Stimulated activated naive CD8-positive, alpha-beta T cell treated with anti-CD3 and anti-CD28 coated beads, Interleukin-15, Interleukin-2, amounts not matched to agents 100 ng/mL and 50 ng/mL, for 24 hours (primary cell): ENCODE results near the gene AKAP11.
"Not testable (repeated sequence)": the region's sequence is repeated elsewhere in the genome, so short reads cannot be mapped to it uniquely, and the experiment has no call there.

ENCODE experiments used
- H3K27ac Mint-ChIP-seq: one replicate; pipeline ENCODE4 v1.8.0; 2021; ENCODE audit warnings: mild to moderate bottlenecking, mixed read lengths
- H3K27me3 Mint-ChIP-seq: one replicate; pipeline ENCODE4 v1.8.0; 2021; ENCODE audit warnings: mixed read lengths
- H3K36me3 Mint-ChIP-seq: one replicate; pipeline ENCODE4 v1.8.0; 2021; ENCODE audit warnings: low read depth, mixed read lengths
- H3K4me1 Mint-ChIP-seq: one replicate; pipeline ENCODE4 v1.8.0; 2021; ENCODE audit warnings: low read depth, mixed read lengths
- H3K4me3 Mint-ChIP-seq: one replicate; pipeline ENCODE4 v1.8.0; 2021; ENCODE audit warnings: mild to moderate bottlenecking, mixed read lengths
- H3K9me3 Mint-ChIP-seq: one replicate; pipeline ENCODE4 v1.8.0; 2021; ENCODE audit warnings: mixed read lengths

AKAP11 gene, protein sequence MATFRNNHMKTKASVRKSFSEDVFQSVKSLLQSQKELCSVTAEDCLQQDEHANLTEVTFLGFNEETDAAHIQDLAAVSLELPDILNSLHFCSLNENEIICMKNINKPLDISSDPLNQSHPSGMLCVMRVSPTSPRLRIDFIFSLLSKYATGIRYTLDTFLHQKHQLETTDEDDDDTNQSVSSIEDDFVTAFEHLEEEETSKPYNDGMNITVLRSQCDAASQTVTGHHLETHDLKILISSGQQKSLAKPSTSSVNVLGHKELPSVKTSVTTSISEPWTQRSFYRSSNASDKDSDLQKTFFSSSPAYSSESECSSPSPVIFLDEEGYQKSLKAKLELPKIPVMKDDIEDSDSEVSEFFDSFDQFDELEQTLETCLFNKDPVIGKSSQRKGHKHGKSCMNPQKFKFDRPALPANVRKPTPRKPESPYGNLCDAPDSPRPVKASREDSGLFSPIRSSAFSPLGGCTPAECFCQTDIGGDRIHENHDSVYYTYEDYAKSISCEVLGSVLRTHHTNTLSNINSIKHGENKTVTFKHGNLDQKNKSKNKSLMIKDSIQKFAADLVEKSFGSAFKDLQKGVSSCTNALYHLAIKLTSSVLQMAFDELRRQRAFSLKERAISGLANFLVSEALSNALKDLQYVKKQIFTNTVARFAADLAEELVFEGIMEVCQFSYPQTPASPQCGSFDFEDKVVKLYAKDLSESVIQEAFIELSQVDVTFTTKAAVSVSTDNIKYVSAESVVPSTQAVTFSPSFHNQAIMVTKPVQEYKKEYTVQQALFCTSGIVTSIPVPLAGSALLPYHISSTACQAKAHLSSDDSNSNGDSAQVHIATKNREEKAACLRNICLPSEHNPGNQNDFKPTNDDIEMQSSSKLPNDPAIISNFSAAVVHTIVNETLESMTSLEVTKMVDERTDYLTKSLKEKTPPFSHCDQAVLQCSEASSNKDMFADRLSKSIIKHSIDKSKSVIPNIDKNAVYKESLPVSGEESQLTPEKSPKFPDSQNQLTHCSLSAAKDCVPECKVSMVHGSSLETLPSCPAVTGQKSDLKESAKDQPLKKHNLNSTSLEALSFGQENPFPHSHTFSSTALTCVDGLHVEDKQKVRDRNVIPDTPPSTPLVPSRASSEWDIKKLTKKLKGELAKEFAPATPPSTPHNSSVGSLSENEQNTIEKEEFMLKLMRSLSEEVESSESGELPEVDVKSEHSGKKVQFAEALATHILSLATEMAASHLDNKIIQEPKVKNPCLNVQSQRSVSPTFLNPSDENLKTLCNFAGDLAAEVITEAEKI (N-terminal part only)

DNA sequence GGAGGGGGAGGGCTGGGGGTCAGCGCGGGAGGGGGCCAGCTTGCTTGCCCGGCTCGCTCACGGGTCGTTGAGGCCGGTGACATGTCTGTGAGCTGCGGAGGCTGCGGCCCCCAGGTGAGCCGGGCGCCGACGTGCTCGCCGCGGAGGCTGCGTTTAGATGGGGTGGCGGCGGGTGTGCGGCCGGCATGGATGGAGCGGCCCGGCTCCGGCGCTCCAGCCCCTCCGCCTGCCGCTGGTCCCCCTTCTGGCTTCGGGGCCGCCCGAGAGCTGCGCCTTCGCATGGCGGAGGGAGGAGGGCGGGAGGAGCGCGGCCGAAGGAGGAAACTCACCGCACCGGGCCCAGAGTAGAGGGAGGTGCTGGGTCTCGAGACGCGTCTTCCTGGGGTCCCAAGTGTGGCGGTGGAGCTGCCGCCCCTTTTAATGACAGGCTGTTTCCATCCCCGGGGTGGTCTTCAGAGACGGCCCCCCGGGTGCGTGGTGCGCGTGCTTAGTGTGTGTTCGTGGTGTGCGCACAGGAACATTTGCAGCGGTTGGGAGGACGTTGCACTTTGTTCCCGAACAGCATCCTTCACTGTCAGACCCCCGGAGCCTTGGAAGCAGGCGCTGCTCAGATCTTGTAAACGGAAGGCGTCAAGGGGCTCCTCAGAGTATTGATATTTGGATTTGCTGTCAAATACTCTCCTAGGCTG, at the start of gene AKAP11:
TSS of gene AKAP11 (plus strand) at position 38 of the 689 bp plus-strand sequence. CDS start 14,197 bp downstream, outside the sequence.
- Mint-ChIP-seq H3K4me1 (peaks cover 61% of the 10 kb centered on the region), H3K36me3 (peaks cover 46% of the 10 kb centered on the region), H3K27me3 (no peaks in the 10 kb centered on the region), H3K27ac (peak within 1 kb of the TSS; percentile 98), H3K9me3 (peaks cover 10% of the 10 kb centered on the region), H3K4me3 (peak within 1 kb of the TSS; percentile 99)

- Mint-ChIP-seq H3K27me3 (no peaks in the 10 kb centered on the region), H3K4me3 (no peak overlapping the region)
These were observed 48.3 kb upstream of the AKAP11 start for GRCh38 chr13:42223681-42224080.

GRCh38 chr13:42225051-42225450, 46.9 kb upstream of the AKAP11 start:
- Mint-ChIP-seq H3K4me1 (no peaks in the 10 kb centered on the region), H3K4me3 (no peak overlapping the region), H3K36me3 (peaks cover 38% of the 10 kb centered on the region), H3K27me3 (no peaks in the 10 kb centered on the region), H3K27ac (no peak overlapping the region), H3K9me3 (no peaks in the 10 kb centered on the region)

More at GRCh38 chr13:42223681-42224080, 48.3 kb upstream of the AKAP11 start:
- no peak overlapping the region for H3K27ac Mint-ChIP-seq
- no peaks in the 10 kb centered on the region for H3K9me3 Mint-ChIP-seq
- peaks cover 45% of the 10 kb centered on the region for H3K36me3 Mint-ChIP-seq
- H3K4me1 Mint-ChIP-seq, result no peaks in the 10 kb centered on the region

- H3K27me3 Mint-ChIP-seq, H3K4me3 Mint-ChIP-seq, H3K4me1 Mint-ChIP-seq, H3K9me3 Mint-ChIP-seq, H3K27ac Mint-ChIP-seq: not testable (repeated sequence)
- H3K36me3 Mint-ChIP-seq, result peaks cover 25% of the 10 kb centered on the region
These were observed 45.2 kb upstream of the AKAP11 start for GRCh38 chr13:42226759-42227158.

DNA sequence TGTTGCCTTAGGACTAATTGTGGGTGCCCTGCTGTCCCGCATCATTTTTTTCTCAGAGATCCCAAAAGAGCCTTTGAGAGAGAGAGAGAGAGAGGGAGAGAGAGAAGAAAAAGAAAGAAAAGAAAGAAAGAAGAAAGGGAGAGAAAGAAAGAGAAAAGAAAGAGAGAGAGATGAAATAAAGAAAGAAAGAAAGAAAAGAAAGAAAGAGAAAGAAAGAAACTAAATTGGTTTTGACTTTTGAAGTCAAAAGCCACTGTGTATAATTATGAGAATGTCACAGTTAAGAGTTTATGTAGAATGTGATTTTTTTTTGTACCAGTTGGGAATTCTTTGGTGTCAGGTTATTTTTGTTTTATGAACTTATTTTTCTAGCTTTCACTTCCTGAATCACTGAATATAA, 43.4 kb upstream of the AKAP11 start:
- no peaks in the 10 kb centered on the region for H3K4me1 Mint-ChIP-seq
- no peak overlapping the region for H3K27ac Mint-ChIP-seq
- H3K4me3 Mint-ChIP-seq, result no peak overlapping the region
- no peaks in the 10 kb centered on the region for H3K9me3 Mint-ChIP-seq
- no peaks in the 10 kb centered on the region for H3K27me3 Mint-ChIP-seq
- H3K36me3 Mint-ChIP-seq, result peaks cover 25% of the 10 kb centered on the region

DNA sequence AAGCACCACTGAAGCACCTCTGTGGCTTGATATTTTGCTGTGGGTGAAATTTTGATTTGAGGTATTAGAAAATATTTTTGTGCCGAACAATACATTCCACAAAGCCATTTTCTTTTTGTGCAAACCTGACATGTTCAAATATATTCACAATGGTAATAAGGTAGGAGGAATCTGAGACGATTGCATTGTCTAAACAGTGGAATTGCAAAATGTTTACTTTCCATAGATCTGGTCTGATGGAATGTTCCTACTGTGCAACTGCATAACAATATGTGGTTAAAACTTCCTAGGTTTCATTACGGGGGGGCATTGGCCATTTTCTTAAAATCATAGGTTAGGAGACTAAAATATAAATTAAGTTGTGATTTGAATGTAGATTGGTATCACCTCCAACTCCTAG, 42.7 kb upstream of the AKAP11 start:
- H3K27me3 Mint-ChIP-seq, result no peaks in the 10 kb centered on the region

DNA sequence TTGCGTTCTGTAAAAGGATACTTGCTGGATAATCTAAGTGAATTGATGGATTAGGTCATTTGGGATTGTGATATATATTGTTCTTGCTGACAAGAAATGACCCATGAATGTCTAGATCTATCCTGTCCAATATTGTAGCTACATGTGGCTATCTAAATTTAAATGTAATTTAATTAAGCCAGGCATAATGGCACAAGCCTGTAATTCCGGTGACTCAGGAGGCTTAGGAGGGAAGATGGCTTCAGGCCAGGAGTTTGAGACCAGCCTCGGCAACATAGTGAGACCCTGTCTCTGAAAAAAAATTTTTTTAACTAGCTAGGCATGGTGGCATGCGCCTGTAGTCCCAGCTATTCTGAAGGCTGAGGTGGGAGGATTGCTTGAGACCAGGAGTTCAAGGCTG, 39.3 kb upstream of the AKAP11 start:
- H3K4me1 Mint-ChIP-seq, result no peaks in the 10 kb centered on the region
- H3K27me3 Mint-ChIP-seq, result no peaks in the 10 kb centered on the region
- H3K9me3 Mint-ChIP-seq, result no peaks in the 10 kb centered on the region
- H3K27ac Mint-ChIP-seq, result no peak overlapping the region
- H3K36me3 Mint-ChIP-seq, result no peaks in the 10 kb centered on the region
- no peak overlapping the region for H3K4me3 Mint-ChIP-seq

More for the DNA sequence above, 42.7 kb upstream of the AKAP11 start:
- H3K27ac Mint-ChIP-seq, result no peak overlapping the region
- H3K4me1 Mint-ChIP-seq, result no peaks in the 10 kb centered on the region
- H3K36me3 Mint-ChIP-seq, result peaks cover 18% of the 10 kb centered on the region
- H3K4me3 Mint-ChIP-seq, result no peak overlapping the region
- no peaks in the 10 kb centered on the region for H3K9me3 Mint-ChIP-seq

GRCh38 chr13:42233726-42234125, 38.2 kb upstream of the AKAP11 start:
- Mint-ChIP-seq H3K4me3 (no peak overlapping the region), H3K27me3 (no peaks in the 10 kb centered on the region), H3K36me3 (no peaks in the 10 kb centered on the region), H3K4me1 (no peaks in the 10 kb centered on the region), H3K27ac (no peak overlapping the region), H3K9me3 (no peaks in the 10 kb centered on the region)

GRCh38 chr13:42239161-42239560, 32.8 kb upstream of the AKAP11 start:
- H3K36me3 Mint-ChIP-seq, result no peaks in the 10 kb centered on the region
- H3K4me3 Mint-ChIP-seq, result no peak overlapping the region
- H3K4me1 Mint-ChIP-seq, result no peaks in the 10 kb centered on the region
- no peaks in the 10 kb centered on the region for H3K27me3 Mint-ChIP-seq
- H3K9me3 Mint-ChIP-seq, result no peaks in the 10 kb centered on the region
- no peak overlapping the region for H3K27ac Mint-ChIP-seq

DNA sequence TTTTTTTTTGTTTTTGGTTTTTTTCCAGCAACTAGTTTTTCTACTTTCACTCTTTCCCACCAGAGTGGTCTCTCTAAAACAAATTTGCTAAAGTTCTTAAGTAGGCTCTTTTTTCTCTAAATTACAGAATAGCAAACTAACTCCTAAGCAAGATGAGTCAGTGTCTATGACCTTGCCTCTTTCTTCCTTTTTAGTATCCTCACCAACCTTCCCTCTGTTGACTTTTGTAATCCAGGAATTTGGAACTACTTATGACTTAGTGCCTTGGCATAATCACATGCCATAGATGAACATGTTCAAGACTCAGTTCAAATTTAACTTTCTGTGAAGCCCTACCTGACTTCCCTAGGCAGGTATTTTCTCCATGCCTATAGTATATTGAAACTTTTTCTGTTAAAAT, 32.3 kb upstream of the AKAP11 start:
- H3K9me3 Mint-ChIP-seq, result no peaks in the 10 kb centered on the region
- H3K4me1 Mint-ChIP-seq, result no peaks in the 10 kb centered on the region
- no peaks in the 10 kb centered on the region for H3K27me3 Mint-ChIP-seq
- H3K4me3 Mint-ChIP-seq, result no peak overlapping the region
- H3K36me3 Mint-ChIP-seq, result no peaks in the 10 kb centered on the region
- H3K27ac Mint-ChIP-seq, result no peak overlapping the region

- Mint-ChIP-seq H3K4me3 (no peak overlapping the region), H3K4me1 (no peaks in the 10 kb centered on the region), H3K27me3 (peaks cover 3% of the 10 kb centered on the region), H3K9me3 (no peaks in the 10 kb centered on the region), H3K27ac (no peak overlapping the region), H3K36me3 (no peaks in the 10 kb centered on the region)
These were observed 25.4 kb upstream of the AKAP11 start for GRCh38 chr13:42246541-42246940.

GRCh38 chr13:42247883-42248282, 24.1 kb upstream of the AKAP11 start:
- H3K4me1 Mint-ChIP-seq, result no peaks in the 10 kb centered on the region
- H3K27me3 Mint-ChIP-seq, result peaks cover 4% of the 10 kb centered on the region
- no peaks in the 10 kb centered on the region for H3K36me3 Mint-ChIP-seq
- no peak overlapping the region for H3K4me3 Mint-ChIP-seq
- H3K9me3 Mint-ChIP-seq, result no peaks in the 10 kb centered on the region
- no peak overlapping the region for H3K27ac Mint-ChIP-seq

- H3K4me1 Mint-ChIP-seq, result no peaks in the 10 kb centered on the region
- H3K36me3 Mint-ChIP-seq, result no peaks in the 10 kb centered on the region
- H3K27me3 Mint-ChIP-seq, result peaks cover 4% of the 10 kb centered on the region
- no peak overlapping the region for H3K27ac Mint-ChIP-seq
- no peaks in the 10 kb centered on the region for H3K9me3 Mint-ChIP-seq
- no peak overlapping the region for H3K4me3 Mint-ChIP-seq
These were observed 16.1 kb upstream of the AKAP11 start for GRCh38 chr13:42255886-42256285.

GRCh38 chr13:42258747-42259146, 13.2 kb upstream of the AKAP11 start:
- Mint-ChIP-seq H3K36me3 (no peaks in the 10 kb centered on the region), H3K9me3 (peaks cover 4% of the 10 kb centered on the region), H3K27me3 (peaks cover 3% of the 10 kb centered on the region), H3K4me3 (no peak overlapping the region), H3K4me1 (no peaks in the 10 kb centered on the region), H3K27ac (no peak overlapping the region)
